DND-41 (cell line): ENCODE measurements around the gene PRG3.

Source experiments
- ATAC-seq: fragments of 200-7000 bp; cut with Tn5 transposase; 3 replicates; pipeline ENCODE4 v1.9.1; 2021; ENCODE audit warnings: low read depth; ENCODE audit not compliant: insufficient read depth
- DNase-seq: peaks from one replicate; pipeline ENCODE4 v3.0.0-alpha.2; 2020
- H2AFZ ChIP-seq: 2 replicates; pipeline ENCODE4 v1.6.0; 2012; ENCODE audit warnings: low read depth, low read length
- H3K27ac ChIP-seq: 2 replicates; pipeline ENCODE4 v1.5.1; 2012; ENCODE audit warnings: low read length, inconsistent platforms
- H3K27me3 ChIP-seq: fragments of 200-600 bp; sonication (generic); 2 replicates; pipeline ENCODE4 v1.6.0; 2012; ENCODE audit warnings: low read length, mild to moderate bottlenecking, inconsistent platforms; ENCODE audit not compliant: insufficient read depth, poor library complexity
- H3K36me3 ChIP-seq: 2 replicates; pipeline ENCODE4 v1.5.1; 2012; ENCODE audit warnings: low read length, inconsistent platforms; ENCODE audit not compliant: insufficient read depth
- H3K4me1 ChIP-seq: 2 replicates; pipeline ENCODE4 v1.5.1; 2012; ENCODE audit warnings: mild to moderate bottlenecking, low read length; ENCODE audit not compliant: insufficient read depth
- H3K4me2 ChIP-seq: 2 replicates; pipeline ENCODE4 v1.6.0; 2012; ENCODE audit warnings: mild to moderate bottlenecking, moderate library complexity, low read length, inconsistent platforms; ENCODE audit not compliant: insufficient read depth
- H3K4me3 ChIP-seq, 2 experiments: fragments of 200-600 bp in 1 of 2; shearing (Covaris generic) in 1 of 2; 2 replicates each; pipeline ENCODE4 v1.5.1; 2012 to 2016; ENCODE audit warnings: inconsistent platforms in 2 of 2, low read length in 2 of 2, mild to moderate bottlenecking in 2 of 2, low read depth in 1 of 2, moderate library complexity in 1 of 2
- H3K79me2 ChIP-seq: 2 replicates; pipeline ENCODE4 v1.6.0; 2012; ENCODE audit warnings: low read length, inconsistent platforms; ENCODE audit not compliant: insufficient read depth
- H3K9ac ChIP-seq: 2 replicates; pipeline ENCODE4 v1.6.0; 2012; ENCODE audit warnings: low read depth, mild to moderate bottlenecking, inconsistent platforms, low read length, moderate library complexity
- H3K9me3 ChIP-seq: 2 replicates; pipeline ENCODE4 v1.5.1; 2012; ENCODE audit warnings: low read length, moderate library complexity, mild to moderate bottlenecking, inconsistent platforms; ENCODE audit not compliant: insufficient read depth, severe bottlenecking
- H4K20me1 ChIP-seq: 2 replicates; pipeline ENCODE4 v1.6.0; 2012; ENCODE audit warnings: low read length; ENCODE audit not compliant: insufficient read depth
- CTCF ChIP-seq: IDR thresholded peaks from 2 replicates; pipeline ENCODE4 v1.5.1; 2012; ENCODE audit warnings: borderline replicate concordance, low read length, moderate library complexity, mild to moderate bottlenecking; ENCODE audit not compliant: poor library complexity, severe bottlenecking; ENCODE audit errors: extremely low read depth
- EZH2 ChIP-seq: IDR thresholded peaks from 3 replicates; pipeline ENCODE4 v1.6.1; 2012; ENCODE audit warnings: borderline replicate concordance, low read depth, mild to moderate bottlenecking, moderate library complexity, low read length, inconsistent platforms; ENCODE audit not compliant: severe bottlenecking

PRG3 gene

GRCh38 chr11:57370251-57370650, 10.7 kb downstream of the PRG3 start:
- Histone ChIP-seq H3K4me1 (no peaks in the 10 kb centered on the region), H3K36me3 (no peaks in the 10 kb centered on the region), H3K4me2 (no peak overlapping the region), H3K27me3 (no peaks in the 10 kb centered on the region), H3K9ac (no peak overlapping the region), H3K4me3 (no peak overlapping the region), H3K27ac (no peak overlapping the region), H3K79me2 (no peaks in the 10 kb centered on the region), H4K20me1 (no peaks in the 10 kb centered on the region), H2AFZ (no peak overlapping the region), H3K9me3 (no peaks in the 10 kb centered on the region)
- DNase-seq (no peak), ATAC-seq (no peak)
- no peak for TF ChIP-seq EZH2
- no peak for TF ChIP-seq CTCF

GRCh38 chr11:57368845-57369232, 12.1 kb downstream of the PRG3 start:
- Histone ChIP-seq H3K4me2 (no peak overlapping the region), H2AFZ (no peak overlapping the region), H3K36me3 (no peaks in the 10 kb centered on the region), H3K9me3 (no peaks in the 10 kb centered on the region), H3K9ac (no peak overlapping the region), H3K27me3 (no peaks in the 10 kb centered on the region), H3K27ac (no peak overlapping the region), H3K79me2 (no peaks in the 10 kb centered on the region), H3K4me3 (no peak overlapping the region), H3K4me1 (no peaks in the 10 kb centered on the region), H4K20me1 (no peaks in the 10 kb centered on the region)
- TF ChIP-seq CTCF (no peak), EZH2 (no peak)
- ATAC-seq (no peak), DNase-seq (no peak)

- H3K4me3 ChIP-seq: no peak overlapping the region
- DNase-seq: no peak
- H3K36me3 ChIP-seq: no peaks in the 10 kb centered on the region
- no peaks in the 10 kb centered on the region for H3K4me1 ChIP-seq
- ATAC-seq: no peak
- no peak overlapping the region for H3K4me2 ChIP-seq
- no peak overlapping the region for H3K9ac ChIP-seq
- TF ChIP-seq CTCF (no peak), EZH2 (no peak)
- H4K20me1 ChIP-seq: no peaks in the 10 kb centered on the region
- H3K9me3 ChIP-seq: no peaks in the 10 kb centered on the region
- no peak overlapping the region for H3K27ac ChIP-seq
- no peak overlapping the region for H2AFZ ChIP-seq
- H3K79me2 ChIP-seq: no peaks in the 10 kb centered on the region
- no peaks in the 10 kb centered on the region for H3K27me3 ChIP-seq
Observed at GRCh38 chr11:57368106-57368844, 12.7 kb downstream of the PRG3 start.
